ENCODE results near the gene RFTN2.

- no peak for TF ChIP-seq POLR2AphosphoS5 (IDR thresholded peaks at IDR 0.05; ENCODE audit: low read depth, low read length)
- TF ChIP-seq TAF1 (IDR thresholded peaks at IDR 0.05; ENCODE audit: borderline replicate concordance, insufficient read depth, low read length), result no peak
Observed at GRCh38 chr2:197708331-197708730, 32.9 kb upstream of the RFTN2 start.
